HCT116 (cell line): Measurements from ENCODE around the gene ATP6AP1.

Source experiments
- CTCF ChIP-seq, 3 experiments: fragments of 200-600 bp in 1 of 3; sonication (generic) in 1 of 3; IDR thresholded peaks in 2 of 3; conservative IDR thresholded peaks in 1 of 3; 2 replicates each; pipeline ENCODE4 v1.5.1; 2012 to 2017; ENCODE audit warnings: low read depth in 2 of 3, low read length in 2 of 3, antibody characterized with exemption in 1 of 3, borderline replicate concordance in 1 of 3, control low read depth in 1 of 3, mild to moderate bottlenecking in 1 of 3, mixed read lengths in 1 of 3, mixed run types in 1 of 3, moderate library complexity in 1 of 3; ENCODE audit not compliant: insufficient read depth in 1 of 3
- EZH2 ChIP-seq: fragments of 200-600 bp; sonication (generic); IDR thresholded peaks from 2 replicates; pipeline ENCODE4 v1.6.1; 2017; ENCODE audit warnings: antibody characterized with exemption, mixed run types
- EZH2phosphoT487 ChIP-seq: fragments of 200-600 bp; IDR thresholded peaks from 2 replicates; pipeline ENCODE4 v1.6.1; 2018; ENCODE audit warnings: antibody characterized with exemption, borderline replicate concordance
- JUND ChIP-seq: IDR thresholded peaks from 2 replicates; pipeline ENCODE4 v1.6.1; 2012
- MAX ChIP-seq: IDR thresholded peaks from 2 replicates; pipeline ENCODE4 v1.6.1; 2012
- POLR2A ChIP-seq: IDR thresholded peaks from 2 replicates; pipeline ENCODE4 v1.7.0; 2011; ENCODE audit warnings: borderline replicate concordance; ENCODE audit not compliant: insufficient read depth, insufficient read length; ENCODE audit errors: extremely low read depth
- POLR2AphosphoS5 ChIP-seq: IDR thresholded peaks from 2 replicates; pipeline ENCODE4 v1.6.1; 2011; ENCODE audit warnings: mild to moderate bottlenecking, low read depth, low read length, moderate library complexity
- RAD21 ChIP-seq: IDR thresholded peaks from 2 replicates; pipeline ENCODE4 v1.6.1; 2012; ENCODE audit warnings: low read depth, mild to moderate bottlenecking
- REST ChIP-seq: IDR thresholded peaks from 2 replicates; pipeline ENCODE4 v1.6.1; 2012; ENCODE audit warnings: low read depth
- SIN3A ChIP-seq: IDR thresholded peaks from 2 replicates; pipeline ENCODE4 v1.6.1; 2012; ENCODE audit warnings: low read depth
- TCF7L2 ChIP-seq: IDR thresholded peaks from 2 replicates; pipeline ENCODE4 v1.7.0; 2011; ENCODE audit warnings: borderline replicate concordance, inconsistent platforms; ENCODE audit not compliant: insufficient read depth, insufficient read length; ENCODE audit errors: extremely low read depth
- YY1 ChIP-seq: IDR thresholded peaks from 2 replicates; pipeline ENCODE4 v1.6.1; 2011; ENCODE audit warnings: low read length, low read depth, moderate library complexity, mild to moderate bottlenecking; ENCODE audit not compliant: insufficient replicate concordance; ENCODE audit errors: extremely low read depth
- ZFX ChIP-seq: fragments of 450-650 bp; IDR thresholded peaks from 2 replicates; pipeline ENCODE4 v1.6.1; 2017
- ZNF274 ChIP-seq: fragments of 200-500 bp; sonication (Bioruptor generic); IDR thresholded peaks from 2 replicates; pipeline ENCODE4 v1.6.1; 2014; ENCODE audit warnings: mild to moderate bottlenecking, low read depth, low read length, inconsistent platforms

- no peak for TF ChIP-seq EZH2
- TF ChIP-seq CTCF (IDR thresholded peaks at IDR 0.05 in 2 of 3, conservative IDR thresholded peaks at IDR 0.05 in 1 of 3; ENCODE audit: borderline replicate concordance in 1 of 3, insufficient read depth in 1 of 3, low read depth in 2 of 3, low read length in 2 of 3) = no peak
- no peak for TF ChIP-seq YY1
- TF ChIP-seq POLR2AphosphoS5 = no peak
- no peak for TF ChIP-seq MAX
- no peak for TF ChIP-seq REST
- TF ChIP-seq JUND = no peak
- TF ChIP-seq EZH2phosphoT487 = no peak
- TF ChIP-seq POLR2A = no peak
- TF ChIP-seq TCF7L2 = no peak
- no peak for TF ChIP-seq ZFX
- no peak for TF ChIP-seq RAD21
- TF ChIP-seq SIN3A = no peak
- no peak for TF ChIP-seq ZNF274
Measured at GRCh38 chrX:154419688-154420401, 8.6 kb upstream of the ATP6AP1 start.
